ENCODE measurements around the gene KCNK1. TPM values are rescaled to one million over a fixed set of nuclear protein-coding genes. Genes with fewer than 3 reads are reported as not detected.

KCNK1 gene
- total RNA-seq, 1 donor from 2014 or later = under 0.01 TPM

GRCh38 chr1:233704170-233704897 is 90.4 kb downstream of the KCNK1 start:
- DNase-seq (ENCODE audit: low read depth in 2 of 2) = no peak

- no peak for DNase-seq (ENCODE audit: low read depth in 2 of 2)
These were observed 91.2 kb downstream of the KCNK1 start for GRCh38 chr1:233704898-233705723.

- no peak for DNase-seq (ENCODE audit: low read depth in 2 of 2)
These were observed 93.4 kb downstream of the KCNK1 start for GRCh38 chr1:233707153-233707879.

- DNase-seq (ENCODE audit: low read depth in 2 of 2) = no peak
These were observed 94.2 kb downstream of the KCNK1 start for GRCh38 chr1:233707880-233708815.

GRCh38 chr1:233710031-233710430 is 96.1 kb downstream of the KCNK1 start:
- no peak for DNase-seq (ENCODE audit: low read depth in 2 of 2)

- DNase-seq (ENCODE audit: low read depth in 2 of 2) = no peak
These were observed 96.6 kb downstream of the KCNK1 start for GRCh38 chr1:233710507-233710906.

GRCh38 chr1:233714631-233715217 is 100.8 kb downstream of the KCNK1 start:
- DNase-seq (ENCODE audit: low read depth in 2 of 2) = no peak

GRCh38 chr1:233718057-233718456 is 104.2 kb downstream of the KCNK1 start:
- no peak for DNase-seq (ENCODE audit: low read depth in 2 of 2)

- no peak for DNase-seq (ENCODE audit: low read depth in 2 of 2)
These were observed 105.9 kb downstream of the KCNK1 start for GRCh38 chr1:233719655-233720341.

- no peak for DNase-seq (ENCODE audit: low read depth in 2 of 2)
These were observed 107.2 kb downstream of the KCNK1 start for GRCh38 chr1:233721004-233721595.

Measured in lung microvascular endothelial cell (primary cell).